ENCODE results near the gene CACNA1G.

The CACNA1G gene

GRCh38 chr17:50547035-50547735 is 13.3 kb upstream of the CACNA1G start, which contains the start of gene SPATA20:
Gene SPATA20 (plus strand): TSS chr17:50547174. CDS start chr17:50547209, 35 bp downstream.
- in situ Hi-C loops (cut with MboI; ENCODE audit: low sequenced_read_pairs), result loop anchor here (10.0 kb wide), 3 partner anchors 148 to 408 kb away; no protein-coding TSS in a partner anchor

GRCh38 chr17:50547736-50548083 is 12.8 kb upstream of the CACNA1G start:
- in situ Hi-C loops (cut with MboI; ENCODE audit: low sequenced_read_pairs), result loop anchor here (10.0 kb wide), 3 partner anchors 147 to 407 kb away; no protein-coding TSS in a partner anchor

DNA sequence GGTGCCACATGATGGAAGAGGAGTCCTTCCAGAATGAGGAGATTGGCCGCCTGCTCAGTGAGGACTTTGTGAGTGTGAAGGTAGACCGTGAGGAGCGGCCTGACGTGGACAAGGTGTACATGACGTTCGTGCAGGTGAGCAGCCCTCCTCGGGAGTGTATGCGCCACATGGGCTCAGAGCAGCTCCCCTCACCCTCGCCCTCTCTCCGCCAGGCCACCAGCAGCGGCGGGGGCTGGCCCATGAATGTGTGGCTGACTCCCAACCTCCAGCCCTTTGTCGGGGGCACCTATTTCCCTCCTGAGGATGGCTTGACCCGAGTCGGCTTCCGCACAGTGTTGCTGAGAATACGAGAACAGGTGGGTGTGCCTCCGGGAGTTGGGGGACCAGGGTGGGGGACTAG is 11.7 kb upstream of the CACNA1G start:
- in situ Hi-C loops (cut with MboI; ENCODE audit: low sequenced_read_pairs), result loop anchor here (10.0 kb wide), 3 partner anchors 146 to 406 kb away; no protein-coding TSS in a partner anchor

- in situ Hi-C loops (cut with MboI; ENCODE audit: low sequenced_read_pairs), result loop anchor here (10.0 kb wide), 3 partner anchors 145 to 405 kb away; no protein-coding TSS in a partner anchor
Measured at GRCh38 chr17:50549256-50549941, 11.1 kb upstream of the CACNA1G start.

DNA sequence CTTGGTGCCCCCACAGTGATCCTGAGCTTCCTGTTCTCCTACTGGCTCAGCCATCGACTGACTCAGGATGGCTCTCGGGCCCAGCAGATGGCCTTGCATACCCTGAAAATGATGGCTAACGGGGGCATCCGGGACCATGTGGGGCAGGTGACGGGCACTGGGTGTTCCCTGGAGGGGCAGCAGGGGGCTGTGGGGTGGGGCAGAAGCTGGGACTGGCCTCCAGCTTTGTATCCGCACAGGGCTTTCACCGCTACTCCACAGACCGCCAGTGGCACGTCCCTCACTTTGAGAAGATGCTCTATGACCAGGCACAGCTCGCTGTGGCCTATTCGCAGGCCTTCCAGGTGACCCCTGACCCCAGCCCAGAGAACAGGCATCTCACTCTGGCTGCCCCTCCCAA is 10.5 kb upstream of the CACNA1G start:
- in situ Hi-C loops (cut with MboI; ENCODE audit: low sequenced_read_pairs), result loop anchor here (10.0 kb wide), 3 partner anchors 145 to 405 kb away; no protein-coding TSS in a partner anchor

DNA sequence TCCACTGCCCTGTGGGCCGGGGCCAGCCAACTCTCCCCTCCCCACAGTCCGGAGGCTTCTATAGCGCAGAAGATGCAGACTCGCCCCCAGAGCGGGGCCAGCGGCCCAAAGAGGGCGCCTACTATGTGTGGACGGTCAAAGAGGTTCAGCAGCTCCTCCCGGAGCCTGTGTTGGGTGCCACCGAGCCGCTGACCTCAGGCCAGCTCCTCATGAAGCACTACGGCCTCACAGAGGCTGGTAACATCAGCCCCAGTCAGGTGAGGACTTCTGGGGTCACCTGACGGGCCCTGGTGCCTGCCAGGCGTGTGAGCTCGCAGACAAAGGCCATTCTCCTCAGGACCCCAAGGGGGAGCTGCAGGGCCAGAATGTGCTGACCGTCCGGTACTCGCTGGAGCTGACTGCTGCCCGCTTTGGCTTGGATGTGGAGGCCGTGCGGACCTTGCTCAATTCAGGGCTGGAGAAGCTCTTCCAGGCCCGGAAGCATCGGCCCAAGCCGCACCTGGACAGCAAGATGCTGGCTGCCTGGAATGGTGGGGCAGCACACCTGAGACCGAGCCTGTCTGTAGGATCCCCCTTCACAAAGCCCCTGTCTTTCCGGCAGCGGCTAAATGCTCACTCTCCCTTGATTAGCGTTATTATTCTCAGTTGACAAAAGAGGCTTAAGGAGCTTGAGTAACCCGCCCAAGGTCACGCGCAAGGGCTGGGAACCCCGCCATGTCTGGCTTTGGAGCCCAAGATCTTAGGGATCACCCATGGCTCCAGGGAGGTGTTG is 9.7 kb upstream of the CACNA1G start:
- in situ Hi-C loops (cut with MboI; ENCODE audit: low sequenced_read_pairs), result no loop called here

- in situ Hi-C loops (cut with MboI; ENCODE audit: low sequenced_read_pairs), result no loop called here
Measured at GRCh38 chr17:50551433-50551815, 9.1 kb upstream of the CACNA1G start.

DNA sequence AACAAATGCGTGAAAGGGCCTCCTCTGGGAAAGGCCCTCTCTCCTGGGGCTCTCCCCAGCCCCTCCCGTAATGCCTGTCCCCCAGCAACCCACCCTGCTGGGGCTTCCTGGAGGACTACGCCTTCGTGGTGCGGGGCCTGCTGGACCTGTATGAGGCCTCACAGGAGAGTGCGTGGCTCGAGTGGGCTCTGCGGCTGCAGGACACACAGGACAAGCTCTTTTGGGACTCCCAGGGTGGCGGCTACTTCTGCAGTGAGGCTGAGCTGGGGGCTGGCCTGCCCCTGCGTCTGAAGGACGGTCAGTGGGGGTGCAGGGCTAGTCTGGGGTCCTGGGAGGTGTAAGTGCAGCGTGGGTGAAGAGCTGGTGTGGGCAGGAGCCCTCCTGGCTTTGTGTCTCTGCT is 8.6 kb upstream of the CACNA1G start:
- in situ Hi-C loops (cut with MboI; ENCODE audit: low sequenced_read_pairs), result no loop called here

- in situ Hi-C loops (cut with MboI; ENCODE audit: low sequenced_read_pairs), result no loop called here
Measured at GRCh38 chr17:50554201-50554600, 6.3 kb upstream of the CACNA1G start.

GRCh38 chr17:50556803-50557202 is 3.7 kb upstream of the CACNA1G start:
- in situ Hi-C loops (cut with MboI; ENCODE audit: low sequenced_read_pairs), result no loop called here

- in situ Hi-C loops (cut with MboI; ENCODE audit: low sequenced_read_pairs), result no loop called here
Measured at GRCh38 chr17:50557630-50558029, 2.9 kb upstream of the CACNA1G start.

GRCh38 chr17:50558091-50558490 is 2.4 kb upstream of the CACNA1G start:
- in situ Hi-C loops (cut with MboI; ENCODE audit: low sequenced_read_pairs), result no loop called here

- in situ Hi-C loops (cut with MboI; ENCODE audit: low sequenced_read_pairs), result no loop called here
Measured at GRCh38 chr17:50558581-50558940, 2.0 kb upstream of the CACNA1G start.

- in situ Hi-C loops (cut with MboI; ENCODE audit: low sequenced_read_pairs), result no loop called here
Measured at GRCh38 chr17:50558941-50559614, 1.4 kb upstream of the CACNA1G start.

- in situ Hi-C loops (cut with MboI; ENCODE audit: low sequenced_read_pairs), result no loop called here
Measured at GRCh38 chr17:50559674-50560184, 786 bp upstream of the CACNA1G start.

GRCh38 chr17:50560931-50561745 is 623 bp downstream of the CACNA1G start:
- in situ Hi-C loops (cut with MboI; ENCODE audit: low sequenced_read_pairs), result no loop called here

- in situ Hi-C loops (cut with MboI; ENCODE audit: low sequenced_read_pairs), result no loop called here
Measured at GRCh38 chr17:50561746-50562141, 1.2 kb downstream of the CACNA1G start.

GRCh38 chr17:50562242-50563091 is 2.0 kb downstream of the CACNA1G start:
- in situ Hi-C loops (cut with MboI; ENCODE audit: low sequenced_read_pairs), result no loop called here

GRCh38 chr17:50563092-50563511 is 2.6 kb downstream of the CACNA1G start:
- in situ Hi-C loops (cut with MboI; ENCODE audit: low sequenced_read_pairs), result no loop called here

All from HL-60/S4 (cell line).